ENCODE results near the gene POPDC2.

DNA sequence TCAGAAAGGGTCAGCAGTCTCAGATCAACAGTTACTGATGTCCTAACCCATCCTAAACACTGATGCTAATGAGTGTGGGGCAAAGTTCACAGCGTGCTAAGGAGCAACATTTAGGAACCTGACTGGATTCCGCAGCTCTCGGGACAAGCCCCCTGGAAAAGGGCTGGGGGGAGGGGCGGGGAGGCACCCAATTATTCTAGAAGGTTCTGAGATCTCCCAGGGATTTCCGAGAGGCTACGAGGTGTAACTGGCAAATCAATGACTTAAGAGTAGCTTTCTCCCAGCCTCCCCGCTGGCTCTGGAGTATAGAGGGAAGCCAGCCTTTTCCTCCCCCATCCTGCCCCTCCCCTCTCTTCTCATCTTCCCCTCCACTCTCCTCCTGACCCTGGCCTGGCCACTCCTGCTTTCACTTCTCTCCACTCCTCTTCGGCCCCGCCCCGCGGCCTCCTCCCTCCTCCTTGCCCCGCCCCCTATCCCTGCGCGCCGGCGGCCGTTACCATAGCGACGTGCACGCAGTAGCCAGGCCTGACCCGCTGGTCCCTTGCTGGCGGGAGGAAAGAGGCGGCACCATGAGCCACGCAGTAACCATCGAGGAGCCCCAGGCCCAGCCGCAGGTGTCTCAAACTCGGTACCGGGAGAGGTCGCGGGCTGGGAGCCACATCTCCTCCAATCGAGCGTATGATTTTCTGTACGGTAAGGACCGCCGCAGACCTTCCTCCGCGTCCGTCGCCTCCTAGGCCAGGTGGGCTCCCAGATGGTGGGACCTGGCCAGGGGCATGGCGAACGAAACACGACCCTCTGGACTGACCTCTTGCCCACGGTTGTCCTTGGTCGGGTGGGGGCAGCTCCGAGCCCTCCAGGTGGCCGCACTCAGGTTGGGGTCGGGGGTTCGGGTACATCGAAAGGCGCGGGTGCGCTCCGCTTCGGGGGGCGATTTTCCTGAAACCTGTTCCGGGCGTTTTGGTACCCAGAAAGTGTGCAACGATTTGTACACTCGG, 42.4 kb upstream of the POPDC2 start, which contains the start of gene CFAP91:
- no peak for TF ChIP-seq EZH2phosphoT487 (IDR thresholded peaks at IDR 0.05; ENCODE audit: insufficient read depth, low read depth)
- no peak for TF ChIP-seq EZH2 (IDR thresholded peaks at IDR 0.05; ENCODE audit: insufficient read depth, poor library complexity, severe bottlenecking)

Data from GM23248 (cell line).